ENCODE results near the gene CELA3B.
"Not testable (repeated sequence)": the region's sequence is repeated elsewhere in the genome, so short reads cannot be mapped to it uniquely, and the experiment has no call there.

The CELA3B gene

DNA sequence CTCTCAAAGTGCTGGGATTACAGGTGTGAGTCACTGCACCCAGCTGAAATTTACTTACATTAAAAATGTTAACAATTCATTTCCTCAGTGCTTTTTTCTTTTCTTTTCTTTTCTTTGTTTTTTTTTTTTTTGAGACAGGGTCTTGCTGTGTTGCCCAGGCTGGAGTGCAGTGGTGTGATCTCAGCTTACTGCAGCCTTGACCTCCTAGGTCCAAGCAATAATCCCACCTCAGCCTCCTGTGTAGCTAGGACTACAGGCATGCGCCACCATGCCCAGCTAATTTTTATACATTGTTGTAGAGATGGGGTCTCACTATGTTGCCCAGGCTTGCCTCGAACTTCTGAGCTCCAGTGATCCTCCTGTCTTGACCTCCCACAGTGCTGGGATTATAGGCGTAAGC, 27.1 kb downstream of the CELA3B start:
- not testable (repeated sequence) for H2AFZ ChIP-seq; H3K79me2 ChIP-seq; H3K27ac ChIP-seq; H3K36me3 ChIP-seq (ENCODE audit: control insufficient read depth, insufficient read depth, low read length); H3K4me2 ChIP-seq (ENCODE audit: low read length); H3K9ac ChIP-seq; H3K4me3 ChIP-seq (ENCODE audit: low read depth, low read length); H3K9me3 ChIP-seq (ENCODE audit: control insufficient read depth, low read length); H3K4me1 ChIP-seq; H3K27me3 ChIP-seq (ENCODE audit: control insufficient read depth, insufficient read depth, low read length)

DNA sequence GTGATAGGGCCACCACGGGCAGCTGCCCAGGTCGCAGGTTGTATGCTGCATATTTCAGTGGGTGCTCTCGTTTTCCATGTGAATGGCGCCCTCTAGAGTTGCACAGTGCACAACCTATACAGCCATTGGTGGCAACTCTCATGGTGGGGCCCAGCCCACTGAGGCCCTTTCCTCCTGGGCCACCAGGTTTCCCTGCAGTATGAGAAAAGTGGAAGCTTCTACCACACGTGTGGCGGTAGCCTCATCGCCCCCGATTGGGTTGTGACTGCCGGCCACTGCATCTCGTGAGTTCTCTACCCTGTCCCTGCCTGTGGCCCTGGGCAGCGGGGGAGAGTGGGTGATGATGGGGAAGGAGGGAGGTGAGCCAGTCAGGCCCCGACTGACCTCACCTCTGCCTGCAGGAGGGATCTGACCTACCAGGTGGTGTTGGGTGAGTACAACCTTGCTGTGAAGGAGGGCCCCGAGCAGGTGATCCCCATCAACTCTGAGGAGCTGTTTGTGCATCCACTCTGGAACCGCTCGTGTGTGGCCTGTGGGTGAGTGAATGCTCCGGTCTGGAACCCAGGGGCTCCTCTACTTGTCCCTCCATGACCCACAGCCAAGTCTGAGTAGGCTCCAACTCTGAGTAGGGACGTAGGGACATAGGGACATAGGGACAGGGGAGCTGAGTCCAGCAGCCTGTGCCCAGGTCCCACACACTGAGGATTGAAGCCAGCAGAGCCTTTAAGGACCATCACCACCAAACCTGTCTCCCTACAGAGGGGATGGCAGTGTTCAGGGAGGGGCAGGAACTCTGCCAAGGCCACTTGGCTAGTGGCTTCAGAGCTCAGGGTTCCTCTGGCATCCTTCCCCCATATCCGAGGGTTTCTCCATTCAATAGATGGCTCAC, 28.7 kb downstream of the CELA3B start:
- H2AFZ ChIP-seq; H3K36me3 ChIP-seq (ENCODE audit: control insufficient read depth, insufficient read depth, low read length); H3K79me2 ChIP-seq; H3K27me3 ChIP-seq (ENCODE audit: control insufficient read depth, insufficient read depth, low read length); H3K4me2 ChIP-seq (ENCODE audit: low read length); H3K27ac ChIP-seq; H3K9ac ChIP-seq; H3K9me3 ChIP-seq (ENCODE audit: control insufficient read depth, low read length); H3K4me3 ChIP-seq (ENCODE audit: low read depth, low read length); H3K4me1 ChIP-seq: not testable (repeated sequence)

- H3K36me3 ChIP-seq (ENCODE audit: control insufficient read depth, insufficient read depth, low read length); H3K4me3 ChIP-seq (ENCODE audit: low read depth, low read length); H2AFZ ChIP-seq; H3K4me2 ChIP-seq (ENCODE audit: low read length); H3K9me3 ChIP-seq (ENCODE audit: control insufficient read depth, low read length); H3K4me1 ChIP-seq; H3K79me2 ChIP-seq; H3K9ac ChIP-seq; H3K27me3 ChIP-seq (ENCODE audit: control insufficient read depth, insufficient read depth, low read length); H3K27ac ChIP-seq: not testable (repeated sequence)
These were observed 29.9 kb downstream of the CELA3B start for GRCh38 chr1:22006736-22007135.

DNA sequence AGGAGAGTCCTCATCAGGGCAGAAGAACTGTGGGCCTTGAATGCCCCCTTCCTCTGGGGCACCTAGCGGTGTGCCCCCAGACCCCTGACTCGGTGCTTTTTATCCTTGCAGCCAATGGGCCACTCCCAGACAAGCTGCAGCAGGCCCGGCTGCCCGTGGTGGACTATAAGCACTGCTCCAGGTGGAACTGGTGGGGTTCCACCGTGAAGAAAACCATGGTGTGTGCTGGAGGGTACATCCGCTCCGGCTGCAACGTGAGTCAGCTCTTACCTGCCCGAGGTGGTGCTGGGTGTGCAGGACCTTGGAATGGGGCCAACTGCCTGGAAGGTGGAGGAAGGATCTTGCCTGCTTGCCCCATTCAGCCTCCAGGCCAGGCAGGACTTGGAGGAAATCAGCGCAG, 30.4 kb downstream of the CELA3B start:
- H3K27ac ChIP-seq; H3K79me2 ChIP-seq; H3K4me2 ChIP-seq (ENCODE audit: low read length); H3K9me3 ChIP-seq (ENCODE audit: control insufficient read depth, low read length); H3K4me3 ChIP-seq (ENCODE audit: low read depth, low read length); H3K36me3 ChIP-seq (ENCODE audit: control insufficient read depth, insufficient read depth, low read length); H2AFZ ChIP-seq; H3K4me1 ChIP-seq; H3K9ac ChIP-seq; H3K27me3 ChIP-seq (ENCODE audit: control insufficient read depth, insufficient read depth, low read length): not testable (repeated sequence)

DNA sequence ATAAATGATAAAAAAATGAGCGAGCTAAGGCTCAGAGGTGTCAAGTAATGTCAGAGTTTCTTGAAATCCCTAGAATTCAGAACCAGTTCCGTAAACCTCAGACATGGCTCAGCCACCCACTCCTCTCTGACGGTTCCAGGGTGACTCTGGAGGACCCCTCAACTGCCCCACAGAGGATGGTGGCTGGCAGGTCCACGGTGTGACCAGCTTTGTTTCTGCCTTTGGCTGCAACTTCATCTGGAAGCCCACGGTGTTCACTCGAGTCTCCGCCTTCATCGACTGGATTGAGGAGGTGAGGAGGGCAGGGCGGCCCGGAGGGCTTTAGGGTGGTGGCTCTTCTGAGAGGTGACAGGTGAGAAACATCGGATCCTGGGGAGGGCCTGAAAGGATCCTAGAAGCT, 32.7 kb downstream of the CELA3B start:
- H3K4me2 ChIP-seq (ENCODE audit: low read length); H3K9me3 ChIP-seq (ENCODE audit: control insufficient read depth, low read length); H3K4me1 ChIP-seq; H2AFZ ChIP-seq; H3K4me3 ChIP-seq (ENCODE audit: low read depth, low read length); H3K36me3 ChIP-seq (ENCODE audit: control insufficient read depth, insufficient read depth, low read length); H3K27me3 ChIP-seq (ENCODE audit: control insufficient read depth, insufficient read depth, low read length); H3K9ac ChIP-seq; H3K27ac ChIP-seq; H3K79me2 ChIP-seq: not testable (repeated sequence)

- H3K4me1 ChIP-seq; H3K4me3 ChIP-seq (ENCODE audit: low read depth, low read length); H3K9ac ChIP-seq; H3K4me2 ChIP-seq (ENCODE audit: low read length); H2AFZ ChIP-seq; H3K36me3 ChIP-seq (ENCODE audit: control insufficient read depth, insufficient read depth, low read length); H3K27ac ChIP-seq; H3K79me2 ChIP-seq; H3K27me3 ChIP-seq (ENCODE audit: control insufficient read depth, insufficient read depth, low read length); H3K9me3 ChIP-seq (ENCODE audit: control insufficient read depth, low read length): not testable (repeated sequence)
These were observed 35.9 kb downstream of the CELA3B start for GRCh38 chr1:22012752-22013151.

DNA sequence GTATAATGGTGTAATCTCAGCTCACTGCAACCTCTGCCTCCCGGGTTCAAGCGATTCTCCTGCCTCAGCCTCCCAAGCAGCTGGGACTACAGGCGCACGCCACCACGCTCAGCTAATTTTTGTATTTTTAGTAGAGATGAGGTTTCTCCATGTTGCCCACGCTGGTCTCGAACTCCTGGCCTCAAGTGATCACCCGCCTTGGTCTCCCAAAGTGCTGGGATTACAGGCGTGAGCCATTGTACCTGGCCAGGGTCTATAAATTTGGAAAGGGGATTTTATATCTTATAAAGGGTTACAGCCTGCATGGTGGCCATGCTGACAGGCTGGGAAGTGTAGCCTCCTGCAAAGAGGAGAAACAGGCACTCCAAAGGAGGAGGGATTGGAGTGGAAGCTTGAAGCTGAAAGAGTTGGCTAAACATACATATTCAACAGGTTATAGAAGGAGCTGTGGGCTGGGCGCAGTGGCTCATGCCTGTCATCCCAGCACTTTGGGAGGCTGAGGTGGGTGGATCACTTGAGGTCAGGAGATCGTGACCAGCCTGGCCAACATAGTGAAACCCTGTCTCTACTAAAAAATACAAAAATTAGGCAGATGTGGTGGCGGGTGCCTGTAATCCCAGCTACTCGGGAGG, 37.9 kb downstream of the CELA3B start:
- not testable (repeated sequence) for H3K9ac ChIP-seq; H3K4me2 ChIP-seq (ENCODE audit: low read length); H3K4me3 ChIP-seq (ENCODE audit: low read depth, low read length); H3K9me3 ChIP-seq (ENCODE audit: control insufficient read depth, low read length); H3K36me3 ChIP-seq (ENCODE audit: control insufficient read depth, insufficient read depth, low read length); H3K27me3 ChIP-seq (ENCODE audit: control insufficient read depth, insufficient read depth, low read length); H3K4me1 ChIP-seq; H2AFZ ChIP-seq; H3K79me2 ChIP-seq; H3K27ac ChIP-seq

Data from parathyroid adenoma (tissue), 2 donors.